Smooth muscle cell of the umbilical artery (primary cell): ENCODE data around the gene TCOF1. TPM values are rescaled to one million over a fixed set of nuclear protein-coding genes. Genes with fewer than 3 reads are reported as not detected.

Experiments
- total RNA-seq: library from RNA; depleted of rRNA; stranded (reverse); fragments of >200 nt; gene quantifications from 2 replicates; pipeline ENCODE4 v1.2.3, GENCODE V29; 2014

TCOF1 gene, protein sequence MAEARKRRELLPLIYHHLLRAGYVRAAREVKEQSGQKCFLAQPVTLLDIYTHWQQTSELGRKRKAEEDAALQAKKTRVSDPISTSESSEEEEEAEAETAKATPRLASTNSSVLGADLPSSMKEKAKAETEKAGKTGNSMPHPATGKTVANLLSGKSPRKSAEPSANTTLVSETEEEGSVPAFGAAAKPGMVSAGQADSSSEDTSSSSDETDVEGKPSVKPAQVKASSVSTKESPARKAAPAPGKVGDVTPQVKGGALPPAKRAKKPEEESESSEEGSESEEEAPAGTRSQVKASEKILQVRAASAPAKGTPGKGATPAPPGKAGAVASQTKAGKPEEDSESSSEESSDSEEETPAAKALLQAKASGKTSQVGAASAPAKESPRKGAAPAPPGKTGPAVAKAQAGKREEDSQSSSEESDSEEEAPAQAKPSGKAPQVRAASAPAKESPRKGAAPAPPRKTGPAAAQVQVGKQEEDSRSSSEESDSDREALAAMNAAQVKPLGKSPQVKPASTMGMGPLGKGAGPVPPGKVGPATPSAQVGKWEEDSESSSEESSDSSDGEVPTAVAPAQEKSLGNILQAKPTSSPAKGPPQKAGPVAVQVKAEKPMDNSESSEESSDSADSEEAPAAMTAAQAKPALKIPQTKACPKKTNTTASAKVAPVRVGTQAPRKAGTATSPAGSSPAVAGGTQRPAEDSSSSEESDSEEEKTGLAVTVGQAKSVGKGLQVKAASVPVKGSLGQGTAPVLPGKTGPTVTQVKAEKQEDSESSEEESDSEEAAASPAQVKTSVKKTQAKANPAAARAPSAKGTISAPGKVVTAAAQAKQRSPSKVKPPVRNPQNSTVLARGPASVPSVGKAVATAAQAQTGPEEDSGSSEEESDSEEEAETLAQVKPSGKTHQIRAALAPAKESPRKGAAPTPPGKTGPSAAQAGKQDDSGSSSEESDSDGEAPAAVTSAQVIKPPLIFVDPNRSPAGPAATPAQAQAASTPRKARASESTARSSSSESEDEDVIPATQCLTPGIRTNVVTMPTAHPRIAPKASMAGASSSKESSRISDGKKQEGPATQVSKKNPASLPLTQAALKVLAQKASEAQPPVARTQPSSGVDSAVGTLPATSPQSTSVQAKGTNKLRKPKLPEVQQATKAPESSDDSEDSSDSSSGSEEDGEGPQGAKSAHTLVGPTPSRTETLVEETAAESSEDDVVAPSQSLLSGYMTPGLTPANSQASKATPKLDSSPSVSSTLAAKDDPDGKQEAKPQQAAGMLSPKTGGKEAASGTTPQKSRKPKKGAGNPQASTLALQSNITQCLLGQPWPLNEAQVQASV (N-terminal part only)
- 14.6 and 35.4 TPM in 2 replicates for total RNA-seq

DNA sequence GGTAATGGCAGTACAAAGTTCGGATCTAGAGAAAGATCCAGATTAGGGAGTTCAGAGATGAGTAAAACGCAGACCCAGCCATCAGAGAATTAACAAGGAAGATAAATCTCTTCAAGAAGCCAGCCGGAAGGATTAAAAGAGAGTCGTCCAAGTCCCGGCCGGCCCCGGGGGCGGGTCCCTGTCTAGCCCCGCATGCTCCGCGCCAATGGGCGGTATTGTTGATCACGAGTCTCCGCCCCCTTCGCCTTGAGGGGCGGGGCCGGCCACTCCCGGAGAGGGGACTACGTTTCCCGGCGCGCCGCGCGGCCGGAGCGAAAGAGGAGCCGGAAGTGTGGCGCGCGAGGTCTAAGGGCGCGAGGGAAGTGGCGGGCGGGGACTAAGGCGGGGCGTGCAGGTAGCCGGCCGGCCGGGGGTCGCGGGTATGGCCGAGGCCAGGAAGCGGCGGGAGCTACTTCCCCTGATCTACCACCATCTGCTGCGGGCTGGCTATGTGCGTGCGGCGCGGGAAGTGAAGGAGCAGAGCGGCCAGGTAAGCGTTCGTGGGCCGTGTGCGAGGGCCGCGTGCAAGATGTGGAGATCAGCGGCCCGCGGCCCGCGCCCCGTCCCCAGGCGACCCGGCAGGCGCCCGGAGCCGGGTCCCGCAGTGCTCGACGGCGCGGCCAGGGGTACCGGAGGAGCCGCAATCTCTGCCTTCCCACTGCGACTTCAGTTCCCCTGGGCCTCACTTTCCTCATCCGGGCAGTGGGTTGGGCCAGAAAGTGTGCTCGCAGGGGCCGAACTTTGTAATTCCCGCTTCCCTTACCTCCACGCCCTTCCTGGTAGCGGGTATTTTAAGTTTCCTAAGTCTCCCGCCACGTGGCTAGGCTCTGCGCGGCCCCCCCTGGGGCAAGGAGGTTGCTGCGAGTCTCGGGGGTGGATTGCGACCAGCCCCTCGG lies at the start of gene TCOF1:
Gene TCOF1, plus strand, starts transcription at position 372 of the 935 bp plus-strand sequence. Its CDS starts 50 bp downstream, at position 422.

DNA sequence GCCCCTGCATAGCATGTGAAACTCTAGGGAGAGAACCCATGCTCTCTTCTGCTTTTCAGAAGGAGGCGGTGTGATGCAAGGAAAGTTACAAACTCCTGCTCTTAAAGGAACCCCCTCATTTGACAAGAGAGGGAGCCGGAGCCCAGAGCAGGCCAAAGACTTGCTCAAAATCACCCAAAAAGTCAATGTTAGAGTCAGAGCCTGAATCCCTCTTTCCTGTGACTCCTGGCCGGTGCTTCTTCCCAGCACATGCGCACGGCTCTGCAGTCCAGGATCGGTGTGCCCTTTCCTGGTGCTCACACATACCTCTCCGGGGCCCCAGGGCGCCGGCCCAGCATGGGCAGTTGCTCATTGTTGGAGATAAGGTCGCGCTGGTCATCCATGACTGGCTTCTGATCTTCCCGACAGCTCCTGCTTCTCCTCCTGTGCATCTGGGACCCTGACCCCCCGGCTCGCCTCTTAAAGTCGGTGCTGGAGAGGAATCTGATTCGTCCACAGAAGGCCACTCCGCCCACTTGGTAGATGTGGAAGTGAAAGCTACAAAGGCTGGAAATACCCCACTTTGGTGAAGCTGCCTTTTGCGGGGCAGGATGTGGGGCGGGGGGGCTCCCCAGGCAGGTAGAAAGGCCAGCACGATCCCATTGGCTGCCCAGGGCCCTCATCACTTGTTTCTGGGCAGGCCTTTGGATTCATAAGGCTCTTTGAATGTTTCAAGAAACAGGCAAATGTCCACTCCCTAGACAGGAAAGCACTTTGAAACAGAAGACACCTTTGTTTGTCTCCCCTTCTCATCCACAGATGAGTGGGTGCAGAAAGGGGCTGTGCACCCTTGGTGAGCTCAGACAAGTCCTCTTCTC lies 55.0 kb downstream of the TCOF1 start, which contains the start of gene CD74:
Gene CD74, minus strand, starts transcription at position 592 of the 857 bp plus-strand sequence. Its CDS starts 161 bp downstream, at position 431.

Other genes with a start within 250 kb of the TCOF1 start
- gene PDGFRB, start 201.9 kb upstream of the TCOF1 start, total RNA-seq: 69.6 and 88.5 TPM in 2 replicates
- gene CDX1, start 190.9 kb upstream of the TCOF1 start, total RNA-seq: not detected in 2 replicates
- gene SLC6A7, start 167.6 kb upstream of the TCOF1 start, total RNA-seq: not detected in 2 replicates
- gene CAMK2A, start 67.9 kb upstream of the TCOF1 start, total RNA-seq: 1.6 and 3.3 TPM in 2 replicates
- gene ARSI, start 54.8 kb upstream of the TCOF1 start, total RNA-seq: 60.5 and 118 TPM in 2 replicates
- gene CD74, start 55.2 kb downstream of the TCOF1 start, total RNA-seq: 0.89 and 1.1 TPM in 2 replicates
- 1,420 and 3,753 TPM in 2 replicates for gene RPS14, start 92.0 kb downstream of the TCOF1 start, total RNA-seq
- 79.0 and 119 TPM in 2 replicates for gene NDST1, start 150.4 kb downstream of the TCOF1 start, total RNA-seq